ENCODE measurements around the gene B3GNT5.

DNA sequence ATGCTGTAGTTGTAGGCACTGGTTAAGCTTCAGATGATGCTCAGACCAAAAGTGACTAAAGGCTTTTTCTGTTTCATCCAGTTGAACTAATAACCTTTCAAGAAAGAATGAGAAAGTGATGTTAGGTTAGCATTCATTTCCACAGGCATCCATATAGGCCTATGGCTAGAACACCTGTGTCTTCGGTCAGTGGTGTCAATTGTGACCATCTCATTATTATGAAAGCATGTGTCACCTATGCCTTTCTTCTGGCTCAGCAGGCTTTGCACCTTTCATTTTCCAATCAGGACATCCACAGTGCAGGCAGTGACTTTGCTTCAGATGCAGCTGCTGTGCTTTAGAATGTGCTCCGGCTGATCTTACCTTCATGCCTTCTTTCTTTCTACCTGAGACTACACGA, 57.9 kb downstream of the B3GNT5 start:
- TF ChIP-seq, protein P1, sequence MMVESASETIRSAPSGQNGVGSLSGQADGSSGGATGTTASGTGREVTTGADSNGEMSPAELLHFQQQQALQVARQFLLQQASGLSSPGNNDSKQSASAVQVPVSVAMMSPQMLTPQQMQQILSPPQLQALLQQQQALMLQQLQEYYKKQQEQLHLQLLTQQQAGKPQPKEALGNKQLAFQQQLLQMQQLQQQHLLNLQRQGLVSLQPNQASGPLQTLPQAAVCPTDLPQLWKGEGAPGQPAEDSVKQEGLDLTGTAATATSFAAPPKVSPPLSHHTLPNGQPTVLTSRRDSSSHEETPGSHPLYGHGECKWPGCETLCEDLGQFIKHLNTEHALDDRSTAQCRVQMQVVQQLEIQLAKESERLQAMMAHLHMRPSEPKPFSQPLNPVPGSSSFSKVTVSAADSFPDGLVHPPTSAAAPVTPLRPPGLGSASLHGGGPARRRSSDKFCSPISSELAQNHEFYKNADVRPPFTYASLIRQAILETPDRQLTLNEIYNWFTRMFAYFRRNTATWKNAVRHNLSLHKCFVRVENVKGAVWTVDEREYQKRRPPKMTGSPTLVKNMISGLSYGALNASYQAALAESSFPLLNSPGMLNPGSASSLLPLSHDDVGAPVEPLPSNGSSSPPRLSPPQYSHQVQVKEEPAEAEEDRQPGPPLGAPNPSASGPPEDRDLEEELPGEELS (CRISPR knock-in tag; IDR thresholded peaks at IDR 0.05; ENCODE audit: borderline replicate concordance) = no peak
- TF ChIP-seq, protein P2, sequence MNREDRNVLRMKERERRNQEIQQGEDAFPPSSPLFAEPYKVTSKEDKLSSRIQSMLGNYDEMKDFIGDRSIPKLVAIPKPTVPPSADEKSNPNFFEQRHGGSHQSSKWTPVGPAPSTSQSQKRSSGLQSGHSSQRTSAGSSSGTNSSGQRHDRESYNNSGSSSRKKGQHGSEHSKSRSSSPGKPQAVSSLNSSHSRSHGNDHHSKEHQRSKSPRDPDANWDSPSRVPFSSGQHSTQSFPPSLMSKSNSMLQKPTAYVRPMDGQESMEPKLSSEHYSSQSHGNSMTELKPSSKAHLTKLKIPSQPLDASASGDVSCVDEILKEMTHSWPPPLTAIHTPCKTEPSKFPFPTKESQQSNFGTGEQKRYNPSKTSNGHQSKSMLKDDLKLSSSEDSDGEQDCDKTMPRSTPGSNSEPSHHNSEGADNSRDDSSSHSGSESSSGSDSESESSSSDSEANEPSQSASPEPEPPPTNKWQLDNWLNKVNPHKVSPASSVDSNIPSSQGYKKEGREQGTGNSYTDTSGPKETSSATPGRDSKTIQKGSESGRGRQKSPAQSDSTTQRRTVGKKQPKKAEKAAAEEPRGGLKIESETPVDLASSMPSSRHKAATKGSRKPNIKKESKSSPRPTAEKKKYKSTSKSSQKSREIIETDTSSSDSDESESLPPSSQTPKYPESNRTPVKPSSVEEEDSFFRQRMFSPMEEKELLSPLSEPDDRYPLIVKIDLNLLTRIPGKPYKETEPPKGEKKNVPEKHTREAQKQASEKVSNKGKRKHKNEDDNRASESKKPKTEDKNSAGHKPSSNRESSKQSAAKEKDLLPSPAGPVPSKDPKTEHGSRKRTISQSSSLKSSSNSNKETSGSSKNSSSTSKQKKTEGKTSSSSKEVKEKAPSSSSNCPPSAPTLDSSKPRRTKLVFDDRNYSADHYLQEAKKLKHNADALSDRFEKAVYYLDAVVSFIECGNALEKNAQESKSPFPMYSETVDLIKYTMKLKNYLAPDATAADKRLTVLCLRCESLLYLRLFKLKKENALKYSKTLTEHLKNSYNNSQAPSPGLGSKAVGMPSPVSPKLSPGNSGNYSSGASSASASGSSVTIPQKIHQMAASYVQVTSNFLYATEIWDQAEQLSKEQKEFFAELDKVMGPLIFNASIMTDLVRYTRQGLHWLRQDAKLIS (CRISPR knock-in tag; IDR thresholded peaks at IDR 0.05) = no peak
- TF ChIP-seq, protein P3, sequence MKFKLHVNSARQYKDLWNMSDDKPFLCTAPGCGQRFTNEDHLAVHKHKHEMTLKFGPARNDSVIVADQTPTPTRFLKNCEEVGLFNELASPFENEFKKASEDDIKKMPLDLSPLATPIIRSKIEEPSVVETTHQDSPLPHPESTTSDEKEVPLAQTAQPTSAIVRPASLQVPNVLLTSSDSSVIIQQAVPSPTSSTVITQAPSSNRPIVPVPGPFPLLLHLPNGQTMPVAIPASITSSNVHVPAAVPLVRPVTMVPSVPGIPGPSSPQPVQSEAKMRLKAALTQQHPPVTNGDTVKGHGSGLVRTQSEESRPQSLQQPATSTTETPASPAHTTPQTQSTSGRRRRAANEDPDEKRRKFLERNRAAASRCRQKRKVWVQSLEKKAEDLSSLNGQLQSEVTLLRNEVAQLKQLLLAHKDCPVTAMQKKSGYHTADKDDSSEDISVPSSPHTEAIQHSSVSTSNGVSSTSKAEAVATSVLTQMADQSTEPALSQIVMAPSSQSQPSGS (CRISPR knock-in tag; IDR thresholded peaks at IDR 0.05) = no peak
- TF ChIP-seq ZNF274 (IDR thresholded peaks at IDR 0.05; ENCODE audit: borderline replicate concordance, low read depth, low read length) = no peak
- no peak for TF ChIP-seq EP300 (IDR thresholded peaks at IDR 0.05; ENCODE audit: low read length)
- TF ChIP-seq ZNF12 (CRISPR knock-in tag; IDR thresholded peaks at IDR 0.05) = no peak
- TF ChIP-seq NBN (IDR thresholded peaks at IDR 0.05; ENCODE audit: low read depth) = no peak
- no peak for TF ChIP-seq TCF7L2 (IDR thresholded peaks at IDR 0.05; ENCODE audit: low read depth, low read length)
- no peak for TF ChIP-seq POLR2A (conservative IDR thresholded peaks at IDR 0.05)
- no peak for TF ChIP-seq RNF2 (IDR thresholded peaks at IDR 0.05)
- TF ChIP-seq, protein P4, sequence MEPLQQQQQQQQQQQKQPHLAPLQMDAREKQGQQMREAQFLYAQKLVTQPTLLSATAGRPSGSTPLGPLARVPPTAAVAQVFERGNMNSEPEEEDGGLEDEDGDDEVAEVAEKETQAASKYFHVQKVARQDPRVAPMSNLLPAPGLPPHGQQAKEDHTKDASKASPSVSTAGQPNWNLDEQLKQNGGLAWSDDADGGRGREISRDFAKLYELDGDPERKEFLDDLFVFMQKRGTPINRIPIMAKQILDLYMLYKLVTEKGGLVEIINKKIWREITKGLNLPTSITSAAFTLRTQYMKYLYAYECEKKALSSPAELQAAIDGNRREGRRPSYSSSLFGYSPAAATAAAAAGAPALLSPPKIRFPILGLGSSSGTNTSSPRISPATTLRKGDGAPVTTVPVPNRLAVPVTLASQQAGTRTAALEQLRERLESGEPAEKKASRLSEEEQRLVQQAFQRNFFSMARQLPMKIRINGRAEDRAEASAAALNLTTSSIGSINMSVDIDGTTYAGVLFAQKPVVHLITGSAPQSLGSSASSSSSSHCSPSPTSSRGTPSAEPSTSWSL (CRISPR knock-in tag; IDR thresholded peaks at IDR 0.05; ENCODE audit: borderline replicate concordance) = no peak
- TF ChIP-seq, protein P5, sequence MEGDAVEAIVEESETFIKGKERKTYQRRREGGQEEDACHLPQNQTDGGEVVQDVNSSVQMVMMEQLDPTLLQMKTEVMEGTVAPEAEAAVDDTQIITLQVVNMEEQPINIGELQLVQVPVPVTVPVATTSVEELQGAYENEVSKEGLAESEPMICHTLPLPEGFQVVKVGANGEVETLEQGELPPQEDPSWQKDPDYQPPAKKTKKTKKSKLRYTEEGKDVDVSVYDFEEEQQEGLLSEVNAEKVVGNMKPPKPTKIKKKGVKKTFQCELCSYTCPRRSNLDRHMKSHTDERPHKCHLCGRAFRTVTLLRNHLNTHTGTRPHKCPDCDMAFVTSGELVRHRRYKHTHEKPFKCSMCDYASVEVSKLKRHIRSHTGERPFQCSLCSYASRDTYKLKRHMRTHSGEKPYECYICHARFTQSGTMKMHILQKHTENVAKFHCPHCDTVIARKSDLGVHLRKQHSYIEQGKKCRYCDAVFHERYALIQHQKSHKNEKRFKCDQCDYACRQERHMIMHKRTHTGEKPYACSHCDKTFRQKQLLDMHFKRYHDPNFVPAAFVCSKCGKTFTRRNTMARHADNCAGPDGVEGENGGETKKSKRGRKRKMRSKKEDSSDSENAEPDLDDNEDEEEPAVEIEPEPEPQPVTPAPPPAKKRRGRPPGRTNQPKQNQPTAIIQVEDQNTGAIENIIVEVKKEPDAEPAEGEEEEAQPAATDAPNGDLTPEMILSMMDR (IDR thresholded peaks at IDR 0.05 in 2 of 3, conservative IDR thresholded peaks at IDR 0.05 in 1 of 3; ENCODE audit: insufficient read depth in 2 of 3, low read depth in 1 of 3, low read length in 3 of 3) = no peak
- TF ChIP-seq FOXK1 (CRISPR knock-in tag; IDR thresholded peaks at IDR 0.05; ENCODE audit: borderline replicate concordance) = no peak
